KMS-11 (cell line): Measurements from ENCODE around the gene JUP.

ENCODE experiments used
- H2AFZ ChIP-seq: fragments of 200-600 bp; sonication (generic); 2 replicates; pipeline ENCODE4 v1.6.1; 2016; ENCODE audit warnings: antibody characterized with exemption, mixed run types, low read depth
- H3K27ac ChIP-seq: fragments of 200-600 bp; sonication (generic); 2 replicates; pipeline ENCODE4 v1.6.1; 2016; ENCODE audit warnings: mild to moderate bottlenecking, mixed run types
- H3K27me3 ChIP-seq: fragments of 200-600 bp; sonication (generic); 2 replicates; pipeline ENCODE4 v1.6.1; 2017; ENCODE audit warnings: mild to moderate bottlenecking, low read depth, mixed run types, moderate library complexity; ENCODE audit not compliant: insufficient read depth
- H3K36me3 ChIP-seq: fragments of 200-600 bp; sonication (generic); 2 replicates; pipeline ENCODE4 v1.6.1; 2017; ENCODE audit warnings: mild to moderate bottlenecking, mixed run types; ENCODE audit not compliant: insufficient read depth
- H3K4me1 ChIP-seq: fragments of 200-600 bp; sonication (generic); 2 replicates; pipeline ENCODE4 v1.6.1; 2016; ENCODE audit warnings: mild to moderate bottlenecking, low read depth, mixed run types; ENCODE audit not compliant: poor library complexity, severe bottlenecking
- H3K4me2 ChIP-seq: fragments of 200-600 bp; sonication (generic); 2 replicates; pipeline ENCODE4 v1.7.0; 2016; ENCODE audit warnings: mild to moderate bottlenecking, mixed run types
- H3K4me3 ChIP-seq: fragments of 200-600 bp; sonication (generic); IDR thresholded peaks from 2 replicates; pipeline ENCODE4 v1.6.1; 2017; ENCODE audit warnings: low read depth, low read length, mixed read lengths; ENCODE audit not compliant: insufficient read depth
- H3K79me2 ChIP-seq: fragments of 200-600 bp; sonication (generic); 2 replicates; pipeline ENCODE4 v1.6.1; 2016; ENCODE audit warnings: low read depth, mixed run types; ENCODE audit not compliant: insufficient read depth
- H3K9ac ChIP-seq: fragments of 200-600 bp; sonication (generic); 2 replicates; pipeline ENCODE4 v1.6.1; 2016; ENCODE audit warnings: mild to moderate bottlenecking, mixed run types
- H4K20me1 ChIP-seq: fragments of 200-600 bp; sonication (generic); 2 replicates; pipeline ENCODE4 v1.6.1; 2016; ENCODE audit warnings: mild to moderate bottlenecking, mixed run types; ENCODE audit not compliant: insufficient read depth
- CTCF ChIP-seq: fragments of 200-600 bp; sonication (generic); conservative IDR thresholded peaks from 2 replicates; pipeline ENCODE4 v1.6.1; 2017; ENCODE audit warnings: low read depth, mild to moderate bottlenecking, antibody characterized with exemption, low read length, moderate library complexity, mixed read lengths

The JUP gene

GRCh38 chr17:41710472-41711090, 75.9 kb downstream of the JUP start:
- H3K36me3 ChIP-seq = no peaks in the 10 kb centered on the region
- H3K4me3 ChIP-seq = no peak overlapping the region
- no peak overlapping the region for H3K9ac ChIP-seq
- TF ChIP-seq CTCF = no peak
- H4K20me1 ChIP-seq = no peaks in the 10 kb centered on the region
- H3K4me1 ChIP-seq = no peaks in the 10 kb centered on the region
- no peak overlapping the region for H2AFZ ChIP-seq
- H3K79me2 ChIP-seq = no peaks in the 10 kb centered on the region
- H3K27ac ChIP-seq = no peak overlapping the region
- H3K27me3 ChIP-seq = no peaks in the 10 kb centered on the region
- H3K4me2 ChIP-seq = no peak overlapping the region

- H3K4me2 ChIP-seq = no peak overlapping the region
- H3K36me3 ChIP-seq = no peaks in the 10 kb centered on the region
- no peaks in the 10 kb centered on the region for H3K27me3 ChIP-seq
- no peak overlapping the region for H3K4me3 ChIP-seq
- no peaks in the 10 kb centered on the region for H4K20me1 ChIP-seq
- no peak overlapping the region for H3K9ac ChIP-seq
- no peaks in the 10 kb centered on the region for H3K4me1 ChIP-seq
- no peak overlapping the region for H2AFZ ChIP-seq
- no peak overlapping the region for H3K27ac ChIP-seq
- H3K79me2 ChIP-seq = no peaks in the 10 kb centered on the region
- TF ChIP-seq CTCF = no peak
These were observed 78.5 kb downstream of the JUP start for GRCh38 chr17:41707803-41708669.

- Histone ChIP-seq H4K20me1 (no peaks in the 10 kb centered on the region), H2AFZ (no peak overlapping the region), H3K27me3 (no peaks in the 10 kb centered on the region), H3K4me3 (no peak overlapping the region), H3K4me2 (no peak overlapping the region), H3K36me3 (no peaks in the 10 kb centered on the region), H3K79me2 (no peaks in the 10 kb centered on the region), H3K4me1 (no peaks in the 10 kb centered on the region), H3K27ac (no peak overlapping the region), H3K9ac (no peak overlapping the region)
- TF ChIP-seq CTCF = no peak
These were observed 81.1 kb downstream of the JUP start for GRCh38 chr17:41705271-41705991.
